Osteoblast (primary cell): ENCODE data around the gene SCOC. TPM values are rescaled to one million over a fixed set of nuclear protein-coding genes. Genes with fewer than 3 reads are reported as not detected.

Experiments
- DNase-seq: peaks from one replicate; pipeline ENCODE4 v3.0.0; 2011; ENCODE audit warnings: low spot score, mixed read lengths; ENCODE audit not compliant: insufficient read length; ENCODE audit errors: missing footprints
- H2AFZ ChIP-seq: 2 replicates; pipeline ENCODE4 v1.6.0; 2011; ENCODE audit warnings: mild to moderate bottlenecking, low read length
- H3K27ac ChIP-seq: 2 replicates; pipeline ENCODE4 v1.5.1; 2011; ENCODE audit warnings: mild to moderate bottlenecking, low read depth, low read length, moderate library complexity
- H3K27me3 ChIP-seq: 2 replicates; pipeline ENCODE4 v1.6.0; 2012; ENCODE audit warnings: mild to moderate bottlenecking, control low read depth, inconsistent platforms, low read length, moderate library complexity; ENCODE audit not compliant: insufficient read depth
- H3K36me3 ChIP-seq: 2 replicates; pipeline ENCODE4 v1.5.1; 2011; ENCODE audit warnings: mild to moderate bottlenecking, low read length, control low read depth, moderate library complexity; ENCODE audit not compliant: insufficient read depth
- H3K4me1 ChIP-seq: 2 replicates; pipeline ENCODE4 v1.5.1; 2011; ENCODE audit warnings: mild to moderate bottlenecking, low read length, control low read depth, moderate library complexity; ENCODE audit not compliant: insufficient read depth
- H3K4me2 ChIP-seq: 2 replicates; pipeline ENCODE4 v1.6.0; 2011; ENCODE audit warnings: mild to moderate bottlenecking, low read length; ENCODE audit not compliant: insufficient read depth
- H3K4me3 ChIP-seq: fragments of 200-600 bp; sonication (generic); 3 replicates; pipeline ENCODE4 v1.5.1; 2012; ENCODE audit warnings: mild to moderate bottlenecking, low read length, inconsistent platforms; ENCODE audit not compliant: insufficient read depth
- H3K79me2 ChIP-seq: 2 replicates; pipeline ENCODE4 v1.6.0; 2012; ENCODE audit warnings: mild to moderate bottlenecking, low read length, control low read depth, inconsistent platforms; ENCODE audit not compliant: insufficient read depth
- H3K9me3 ChIP-seq: 2 replicates; pipeline ENCODE4 v1.5.1; 2011; ENCODE audit warnings: low read depth, low read length, control low read depth
- H4K20me1 ChIP-seq: 2 replicates; pipeline ENCODE4 v1.6.0; 2012; ENCODE audit warnings: mild to moderate bottlenecking, low read length, control low read depth; ENCODE audit not compliant: insufficient read depth
- total RNA-seq: library from RNA; depleted of rRNA; stranded (reverse); fragments of >200 nt; gene quantifications from 2 replicates; pipeline ENCODE4 v1.2.3, GENCODE V29; 2012
- TF ChIP-seq, protein P1 (sequence below): IDR thresholded peaks from 2 replicates; pipeline ENCODE4 v1.5.1; 2011; ENCODE audit warnings: mild to moderate bottlenecking, low read depth, low read length, moderate library complexity; ENCODE audit errors: extremely low read depth

SCOC gene
- total RNA-seq, 1 donor, result 57.9 TPM

GRCh38 chr4:140336730-140337129 is 36.7 kb upstream of the SCOC start:
- Histone ChIP-seq H3K79me2 (no peaks in the 10 kb centered on the region), H3K27me3 (no peaks in the 10 kb centered on the region), H3K4me1 (no peaks in the 10 kb centered on the region), H3K4me3 (no peak overlapping the region), H3K4me2 (no peak overlapping the region), H4K20me1 (no peaks in the 10 kb centered on the region), H3K27ac (no peak overlapping the region), H3K9me3 (no peaks in the 10 kb centered on the region), H2AFZ (no peak overlapping the region), H3K36me3 (no peaks in the 10 kb centered on the region)
- TF ChIP-seq, protein P1, sequence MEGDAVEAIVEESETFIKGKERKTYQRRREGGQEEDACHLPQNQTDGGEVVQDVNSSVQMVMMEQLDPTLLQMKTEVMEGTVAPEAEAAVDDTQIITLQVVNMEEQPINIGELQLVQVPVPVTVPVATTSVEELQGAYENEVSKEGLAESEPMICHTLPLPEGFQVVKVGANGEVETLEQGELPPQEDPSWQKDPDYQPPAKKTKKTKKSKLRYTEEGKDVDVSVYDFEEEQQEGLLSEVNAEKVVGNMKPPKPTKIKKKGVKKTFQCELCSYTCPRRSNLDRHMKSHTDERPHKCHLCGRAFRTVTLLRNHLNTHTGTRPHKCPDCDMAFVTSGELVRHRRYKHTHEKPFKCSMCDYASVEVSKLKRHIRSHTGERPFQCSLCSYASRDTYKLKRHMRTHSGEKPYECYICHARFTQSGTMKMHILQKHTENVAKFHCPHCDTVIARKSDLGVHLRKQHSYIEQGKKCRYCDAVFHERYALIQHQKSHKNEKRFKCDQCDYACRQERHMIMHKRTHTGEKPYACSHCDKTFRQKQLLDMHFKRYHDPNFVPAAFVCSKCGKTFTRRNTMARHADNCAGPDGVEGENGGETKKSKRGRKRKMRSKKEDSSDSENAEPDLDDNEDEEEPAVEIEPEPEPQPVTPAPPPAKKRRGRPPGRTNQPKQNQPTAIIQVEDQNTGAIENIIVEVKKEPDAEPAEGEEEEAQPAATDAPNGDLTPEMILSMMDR, result no peak
- no peak for DNase-seq

DNA sequence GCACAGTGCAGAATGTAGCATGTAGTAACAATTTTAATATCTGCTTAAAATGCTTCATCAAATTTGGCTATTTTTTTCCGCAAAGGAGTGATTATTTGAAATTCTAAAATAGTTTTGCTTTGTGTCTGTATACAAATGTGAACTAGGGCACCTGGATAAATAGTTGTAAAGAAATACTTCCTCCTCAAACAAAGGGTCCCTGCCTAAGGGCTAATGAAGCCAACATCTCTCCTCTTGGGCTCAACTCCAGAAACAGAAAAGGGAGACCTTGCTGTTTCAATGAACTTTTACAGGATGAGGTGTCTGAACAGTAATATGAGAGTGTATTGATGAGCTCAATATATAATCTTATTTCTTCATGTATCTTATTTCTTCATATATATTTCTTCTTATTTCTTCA is 30.8 kb upstream of the SCOC start:
- Histone ChIP-seq H3K4me3 (no peak overlapping the region), H3K79me2 (no peaks in the 10 kb centered on the region), H3K27me3 (peaks cover 11% of the 10 kb centered on the region), H3K27ac (no peak overlapping the region), H3K36me3 (no peaks in the 10 kb centered on the region), H2AFZ (no peak overlapping the region), H4K20me1 (no peaks in the 10 kb centered on the region), H3K9me3 (no peaks in the 10 kb centered on the region), H3K4me1 (no peaks in the 10 kb centered on the region), H3K4me2 (no peak overlapping the region)
- TF ChIP-seq, protein P1, result no peak
- no peak for DNase-seq

GRCh38 chr4:140343303-140343702 is 30.1 kb upstream of the SCOC start:
- H3K27ac ChIP-seq, result no peak overlapping the region
- H3K27me3 ChIP-seq, result peaks cover 11% of the 10 kb centered on the region
- H3K4me2 ChIP-seq, result no peak overlapping the region
- H3K9me3 ChIP-seq, result no peaks in the 10 kb centered on the region
- no peaks in the 10 kb centered on the region for H3K36me3 ChIP-seq
- peak; percentile 21 for DNase-seq
- H3K4me3 ChIP-seq, result no peak overlapping the region
- no peak overlapping the region for H2AFZ ChIP-seq
- no peaks in the 10 kb centered on the region for H3K79me2 ChIP-seq
- no peaks in the 10 kb centered on the region for H4K20me1 ChIP-seq
- TF ChIP-seq, protein P1, result no peak
- H3K4me1 ChIP-seq, result no peaks in the 10 kb centered on the region

DNA sequence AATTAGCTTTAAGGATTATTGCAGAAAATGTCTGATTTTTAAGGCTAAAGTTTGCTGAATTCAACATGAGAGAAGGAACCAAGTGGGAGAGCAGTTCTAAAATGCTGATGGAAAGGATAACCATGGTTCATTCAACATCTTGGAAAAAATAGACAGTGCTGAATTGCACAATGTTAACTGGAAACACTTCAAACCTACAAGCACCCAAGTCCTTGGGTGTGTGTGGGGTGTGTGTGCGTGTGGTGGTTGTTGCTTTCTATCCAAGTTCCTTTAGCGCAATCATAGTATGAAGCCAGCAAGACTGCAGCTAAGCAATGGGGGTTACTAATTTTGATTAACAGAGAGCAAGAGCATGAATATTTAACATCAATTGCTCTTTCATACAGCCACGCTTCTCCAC is 29.3 kb upstream of the SCOC start:
- TF ChIP-seq, protein P1, result no peak
- H3K4me3 ChIP-seq, result no peak overlapping the region
- peak overlapping the region; percentile 42 for H3K4me2 ChIP-seq
- H3K36me3 ChIP-seq, result no peaks in the 10 kb centered on the region
- no peaks in the 10 kb centered on the region for H4K20me1 ChIP-seq
- H2AFZ ChIP-seq, result peak overlapping the region; percentile 64
- H3K27ac ChIP-seq, result no peak overlapping the region
- H3K9me3 ChIP-seq, result no peaks in the 10 kb centered on the region
- H3K79me2 ChIP-seq, result no peaks in the 10 kb centered on the region
- H3K27me3 ChIP-seq, result peaks cover 11% of the 10 kb centered on the region
- DNase-seq, result peak; percentile 8
- no peaks in the 10 kb centered on the region for H3K4me1 ChIP-seq
